Activated CD8-positive, alpha-beta T cell treated with anti-CD3 and anti-CD28 coated beads for 36 hours (primary cell): ENCODE data around the gene CBLN4. TPM values are rescaled to one million over a fixed set of nuclear protein-coding genes. Genes with fewer than 3 reads are reported as not detected.

ENCODE experiments used
- ATAC-seq: fragments of 200-7000 bp; cut with Tn5 transposase; one replicate; pipeline ENCODE4 v1.10.0; 2021; ENCODE audit warnings: mild to moderate bottlenecking, moderate library complexity
- CTCF ChIA-PET: fragments of 350-600 bp; sonication (Branson Sonifier 250); formaldehyde crosslinking; loops from one replicate; lab custom pipeline; 2021; ENCODE audit warnings: antibody characterized with exemption; lab: Charles Lee
- POLR2A ChIA-PET: fragments of 350-600 bp; sonication (Branson Sonifier 250); formaldehyde crosslinking; loops from one replicate; lab custom pipeline; 2021; ENCODE audit warnings: antibody characterized with exemption; lab: Charles Lee
- DNase-seq: peaks from one replicate; pipeline ENCODE4 v3.0.0-alpha.2; 2020
- H3K27ac Mint-ChIP-seq: one replicate; pipeline ENCODE4 v1.8.0; 2021; ENCODE audit warnings: mild to moderate bottlenecking, mixed read lengths
- H3K27me3 Mint-ChIP-seq: one replicate; pipeline ENCODE4 v1.8.0; 2021; ENCODE audit warnings: mixed read lengths
- H3K36me3 Mint-ChIP-seq: one replicate; pipeline ENCODE4 v1.8.0; 2021; ENCODE audit warnings: low read depth, mixed read lengths
- H3K4me1 Mint-ChIP-seq: one replicate; pipeline ENCODE4 v1.8.0; 2021; ENCODE audit warnings: low read depth, mixed read lengths
- H3K4me3 Mint-ChIP-seq: one replicate; pipeline ENCODE4 v1.8.0; 2021; ENCODE audit warnings: mild to moderate bottlenecking, moderate library complexity, mixed read lengths
- H3K9me3 Mint-ChIP-seq: one replicate; pipeline ENCODE4 v1.8.0; 2021; ENCODE audit warnings: mixed read lengths
- CTCF ChIP-seq: fragments of 200-600 bp; IDR thresholded peaks from one replicate; pipeline ENCODE4 v1.8.0; 2022; ENCODE audit warnings: antibody characterized with exemption, mild to moderate bottlenecking
- intact Hi-C: fragments of 100-400 bp; cut with micrococcal nuclease; formaldehyde crosslinking; loops from one replicate; pipeline ENCODE4 v1.10.0; 2022
- total RNA-seq, 2 experiments: library from RNA; stranded (reverse); gene quantifications; one replicate each; pipeline ENCODE4 v1.2.3, GENCODE V29; 2021

The CBLN4 gene
- total RNA-seq, 2 experiments from 2014 or later = not detected

DNA sequence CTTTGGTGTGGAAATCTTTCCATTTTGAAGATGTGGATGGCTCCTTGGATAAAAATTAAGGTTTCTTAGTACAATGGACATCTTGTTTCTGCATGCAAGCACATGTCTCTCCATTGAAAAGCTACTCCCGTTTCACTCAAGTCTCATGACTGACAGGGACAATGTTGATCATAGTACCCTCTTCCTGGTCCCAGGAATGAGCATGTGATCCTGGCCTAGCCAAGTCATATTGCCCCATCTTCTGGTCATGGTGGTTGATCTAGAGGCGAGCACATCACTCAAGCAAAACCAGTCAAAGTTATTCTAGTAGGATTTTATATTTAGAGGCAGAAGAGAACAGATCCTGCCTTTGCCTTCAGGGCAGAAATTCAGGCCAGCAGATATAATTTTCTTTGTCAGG, 12.2 kb upstream of the CBLN4 start:
- no peak overlapping the region for H3K4me3 Mint-ChIP-seq
- no peak for ATAC-seq
- DNase-seq = no peak
- intact Hi-C loops = no loop called here
- H3K4me1 Mint-ChIP-seq = no peaks in the 10 kb centered on the region
- no peaks in the 10 kb centered on the region for H3K9me3 Mint-ChIP-seq
- ChIA-PET CTCF (no interaction called here), POLR2A (no interaction called here)
- TF ChIP-seq CTCF = no peak
- H3K36me3 Mint-ChIP-seq = no peaks in the 10 kb centered on the region
- no peak overlapping the region for H3K27ac Mint-ChIP-seq
- H3K27me3 Mint-ChIP-seq = no peaks in the 10 kb centered on the region

DNA sequence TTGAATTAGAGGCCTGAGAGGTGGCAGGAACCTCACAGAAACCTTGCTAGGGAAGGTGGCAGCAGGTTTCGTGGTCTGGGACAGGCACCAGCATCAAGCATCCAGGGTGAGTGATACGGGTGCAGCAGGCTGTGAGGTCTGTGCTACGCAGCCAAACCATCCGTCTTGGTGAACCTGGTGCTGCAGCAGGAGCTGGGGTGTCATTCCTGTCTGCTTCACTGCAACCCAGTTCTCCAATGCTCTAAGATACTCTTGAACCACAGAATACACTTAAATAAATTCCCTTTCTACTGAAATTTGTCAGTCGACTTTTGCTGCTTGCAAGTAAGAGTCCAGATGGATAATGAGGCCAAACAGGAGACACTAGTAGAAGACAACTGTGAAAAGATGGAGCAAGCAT, 9.7 kb upstream of the CBLN4 start:
- no peak for TF ChIP-seq CTCF
- H3K4me1 Mint-ChIP-seq = no peaks in the 10 kb centered on the region
- POLR2A ChIA-PET = no interaction called here

DNA sequence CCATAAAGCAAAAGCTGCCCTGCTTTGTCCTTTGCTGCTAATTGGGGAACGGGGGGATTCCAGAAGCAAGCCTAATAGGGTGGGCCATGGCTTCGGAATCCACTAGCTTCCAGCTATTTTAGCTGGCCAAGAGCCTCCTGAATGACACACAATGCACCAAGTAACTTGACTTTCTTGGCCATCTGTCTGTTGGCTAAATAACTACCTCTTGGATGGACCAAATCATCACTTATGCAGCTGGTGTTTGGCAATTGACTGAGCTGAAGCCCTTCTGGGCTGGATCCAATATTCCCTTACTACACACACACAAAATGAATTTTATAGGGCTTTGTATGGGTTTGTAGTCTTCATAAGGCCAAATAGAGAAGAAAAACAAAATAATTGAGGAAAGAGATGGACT, 8.8 kb upstream of the CBLN4 start:
- Mint-ChIP-seq H3K27me3 (no peaks in the 10 kb centered on the region), H3K27ac (no peak overlapping the region), H3K4me1 (no peaks in the 10 kb centered on the region), H3K9me3 (no peaks in the 10 kb centered on the region), H3K36me3 (no peaks in the 10 kb centered on the region), H3K4me3 (no peak overlapping the region)
- no peak for DNase-seq
- CTCF ChIA-PET = no interaction called here
- TF ChIP-seq CTCF = no peak
- intact Hi-C loops = no loop called here
- POLR2A ChIA-PET = no interaction called here
- no peak for ATAC-seq

More for the DNA sequence above, 9.7 kb upstream of the CBLN4 start:
- H3K27ac Mint-ChIP-seq = no peak overlapping the region
- no peaks in the 10 kb centered on the region for H3K9me3 Mint-ChIP-seq
- H3K27me3 Mint-ChIP-seq = no peaks in the 10 kb centered on the region
- CTCF ChIA-PET = no interaction called here
- no peak overlapping the region for H3K4me3 Mint-ChIP-seq
- ATAC-seq (no peak), DNase-seq (no peak)
- no peaks in the 10 kb centered on the region for H3K36me3 Mint-ChIP-seq
- intact Hi-C loops = no loop called here

DNA sequence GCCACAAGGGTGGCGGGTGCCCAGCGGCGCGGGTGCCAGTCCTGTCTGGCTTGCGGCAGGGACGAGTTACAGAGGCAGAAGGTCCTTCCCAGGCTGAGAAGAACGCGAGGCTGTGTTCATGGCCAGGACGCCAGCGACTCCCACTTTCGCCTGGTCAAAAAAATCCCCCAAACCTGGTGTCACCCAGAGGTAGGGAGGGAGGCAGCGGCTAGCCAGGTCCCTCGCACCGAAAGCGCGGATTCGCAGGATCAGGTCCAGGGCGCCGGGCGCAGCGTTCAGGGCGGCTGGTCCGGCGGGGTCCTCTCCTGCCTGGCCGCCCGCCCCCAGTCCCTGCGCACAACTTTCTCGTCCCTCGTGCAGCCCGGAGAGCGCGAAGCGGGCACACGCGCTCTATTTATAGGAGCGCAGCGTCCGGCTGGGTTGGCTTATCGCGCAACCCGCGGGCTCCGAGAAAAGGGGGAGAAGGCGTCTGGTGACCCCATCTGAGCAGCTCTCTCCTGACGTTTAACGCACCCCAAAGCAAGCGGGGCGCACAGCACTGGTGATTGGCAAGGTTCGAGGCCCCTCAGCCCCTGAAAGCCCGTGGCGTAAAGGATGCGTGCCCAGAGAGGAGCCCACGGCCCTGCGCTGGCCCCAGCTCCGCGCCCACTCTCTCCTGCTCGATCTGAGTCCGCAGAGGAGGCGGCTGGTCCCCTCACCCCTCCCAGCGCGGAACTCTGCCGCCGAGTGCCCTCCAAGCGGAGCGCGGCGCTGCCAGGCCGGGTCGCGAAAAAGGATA, 519 bp downstream of the CBLN4 start:
- no peaks in the 10 kb centered on the region for H3K36me3 Mint-ChIP-seq
- no peak for TF ChIP-seq CTCF
- H3K4me3 Mint-ChIP-seq = no peak overlapping the region
- ATAC-seq (no peak), DNase-seq (no peak)
- H3K9me3 Mint-ChIP-seq = peaks cover 6% of the 10 kb centered on the region
- no peaks in the 10 kb centered on the region for H3K4me1 Mint-ChIP-seq
- intact Hi-C loops = no loop called here
- peaks cover 26% of the 10 kb centered on the region for H3K27me3 Mint-ChIP-seq
- ChIA-PET POLR2A (no interaction called here), CTCF (no interaction called here)
- H3K27ac Mint-ChIP-seq = no peak overlapping the region

GRCh38 chr20:56004007-56004406, 1.3 kb downstream of the CBLN4 start:
- ChIA-PET POLR2A (no interaction called here), CTCF (no interaction called here)
- no peak for TF ChIP-seq CTCF
- peaks cover 6% of the 10 kb centered on the region for H3K9me3 Mint-ChIP-seq
- DNase-seq (no peak), ATAC-seq (no peak)
- intact Hi-C loops = no loop called here
- H3K36me3 Mint-ChIP-seq = no peaks in the 10 kb centered on the region
- H3K4me1 Mint-ChIP-seq = no peaks in the 10 kb centered on the region
- H3K27me3 Mint-ChIP-seq = peaks cover 26% of the 10 kb centered on the region
- H3K4me3 Mint-ChIP-seq = no peak overlapping the region
- no peak overlapping the region for H3K27ac Mint-ChIP-seq
